ENCODE data around the gene PRKCB. TPM values are rescaled to one million over a fixed set of nuclear protein-coding genes. Genes with fewer than 3 reads are reported as not detected.

PRKCB gene
- total and polyA plus RNA-seq, 2 experiments from 2014 or later, result 3.7 to 16.4 TPM

- no peak for ATAC-seq
- no peak for DNase-seq (ENCODE audit: low spot score)
- H3F3A ChIP-seq (replicated peaks; ENCODE audit: low read depth), result no peaks in the 10 kb centered on the region
- H3K27ac Mint-ChIP-seq, result no peak overlapping the region
- no peaks in the 10 kb centered on the region for H3K4me1 ChIP-seq (ENCODE audit: insufficient read depth)
- H3K4me2 ChIP-seq, result no peak overlapping the region
- no peaks in the 10 kb centered on the region for H3K27me3 ChIP-seq (ENCODE audit: insufficient read depth)
- no peak overlapping the region for H3K4me3 Mint-ChIP-seq
- H3K36me3 Mint-ChIP-seq (ENCODE audit: low read depth), result no peaks in the 10 kb centered on the region
- no peak overlapping the region for H2AFZ ChIP-seq
- H3K9me3 Mint-ChIP-seq, result no peaks in the 10 kb centered on the region; the same call in 2 of the 3 replicates
- H3K4me3 ChIP-seq, result no peak overlapping the region
- no peaks in the 10 kb centered on the region; the same call in 1 of the 2 replicates for H3K9me2 ChIP-seq (ENCODE audit: insufficient read depth)
- H3K27me3 Mint-ChIP-seq (ENCODE audit: insufficient read depth, low read depth, poor library complexity), result no peaks in the 10 kb centered on the region
- H3K4me1 Mint-ChIP-seq, result no peaks in the 10 kb centered on the region
- no peak overlapping the region for H3K27ac ChIP-seq (ENCODE audit: low read depth)
- TF ChIP-seq JUNB (IDR thresholded peaks at IDR 0.05; ENCODE audit: unreplicated experiment) (no peak), POLR2AphosphoS5 (IDR thresholded peaks at IDR 0.05; ENCODE audit: low read depth) (no peak), EZH2phosphoT487 (IDR thresholded peaks at IDR 0.05; ENCODE audit: unreplicated experiment) (no peak), CREB1 (CRISPR knock-in tag; IDR thresholded peaks at IDR 0.05; ENCODE audit: low read depth) (no peak), ZNF114 (CRISPR knock-in tag; IDR thresholded peaks at IDR 0.05) (no peak), ETS1 (IDR thresholded peaks at IDR 0.05) (no peak), EZH2 (IDR thresholded peaks at IDR 0.05; ENCODE audit: low read depth, unreplicated experiment) (no peak), NANOG (IDR thresholded peaks at IDR 0.05; ENCODE audit: borderline replicate concordance) (no peak), ZNF462 (CRISPR knock-in tag; IDR thresholded peaks at IDR 0.05) (no peak), ZNF331 (CRISPR knock-in tag; IDR thresholded peaks at IDR 0.05; ENCODE audit: low read depth) (no peak), STAT1 (IDR thresholded peaks at IDR 0.05; ENCODE audit: unreplicated experiment) (no peak)
- TF ChIP-seq, protein P1, sequence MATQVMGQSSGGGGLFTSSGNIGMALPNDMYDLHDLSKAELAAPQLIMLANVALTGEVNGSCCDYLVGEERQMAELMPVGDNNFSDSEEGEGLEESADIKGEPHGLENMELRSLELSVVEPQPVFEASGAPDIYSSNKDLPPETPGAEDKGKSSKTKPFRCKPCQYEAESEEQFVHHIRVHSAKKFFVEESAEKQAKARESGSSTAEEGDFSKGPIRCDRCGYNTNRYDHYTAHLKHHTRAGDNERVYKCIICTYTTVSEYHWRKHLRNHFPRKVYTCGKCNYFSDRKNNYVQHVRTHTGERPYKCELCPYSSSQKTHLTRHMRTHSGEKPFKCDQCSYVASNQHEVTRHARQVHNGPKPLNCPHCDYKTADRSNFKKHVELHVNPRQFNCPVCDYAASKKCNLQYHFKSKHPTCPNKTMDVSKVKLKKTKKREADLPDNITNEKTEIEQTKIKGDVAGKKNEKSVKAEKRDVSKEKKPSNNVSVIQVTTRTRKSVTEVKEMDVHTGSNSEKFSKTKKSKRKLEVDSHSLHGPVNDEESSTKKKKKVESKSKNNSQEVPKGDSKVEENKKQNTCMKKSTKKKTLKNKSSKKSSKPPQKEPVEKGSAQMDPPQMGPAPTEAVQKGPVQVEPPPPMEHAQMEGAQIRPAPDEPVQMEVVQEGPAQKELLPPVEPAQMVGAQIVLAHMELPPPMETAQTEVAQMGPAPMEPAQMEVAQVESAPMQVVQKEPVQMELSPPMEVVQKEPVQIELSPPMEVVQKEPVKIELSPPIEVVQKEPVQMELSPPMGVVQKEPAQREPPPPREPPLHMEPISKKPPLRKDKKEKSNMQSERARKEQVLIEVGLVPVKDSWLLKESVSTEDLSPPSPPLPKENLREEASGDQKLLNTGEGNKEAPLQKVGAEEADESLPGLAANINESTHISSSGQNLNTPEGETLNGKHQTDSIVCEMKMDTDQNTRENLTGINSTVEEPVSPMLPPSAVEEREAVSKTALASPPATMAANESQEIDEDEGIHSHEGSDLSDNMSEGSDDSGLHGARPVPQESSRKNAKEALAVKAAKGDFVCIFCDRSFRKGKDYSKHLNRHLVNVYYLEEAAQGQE (IDR thresholded peaks at IDR 0.05; ENCODE audit: unreplicated experiment), result no peak
- TF ChIP-seq, protein P2, sequence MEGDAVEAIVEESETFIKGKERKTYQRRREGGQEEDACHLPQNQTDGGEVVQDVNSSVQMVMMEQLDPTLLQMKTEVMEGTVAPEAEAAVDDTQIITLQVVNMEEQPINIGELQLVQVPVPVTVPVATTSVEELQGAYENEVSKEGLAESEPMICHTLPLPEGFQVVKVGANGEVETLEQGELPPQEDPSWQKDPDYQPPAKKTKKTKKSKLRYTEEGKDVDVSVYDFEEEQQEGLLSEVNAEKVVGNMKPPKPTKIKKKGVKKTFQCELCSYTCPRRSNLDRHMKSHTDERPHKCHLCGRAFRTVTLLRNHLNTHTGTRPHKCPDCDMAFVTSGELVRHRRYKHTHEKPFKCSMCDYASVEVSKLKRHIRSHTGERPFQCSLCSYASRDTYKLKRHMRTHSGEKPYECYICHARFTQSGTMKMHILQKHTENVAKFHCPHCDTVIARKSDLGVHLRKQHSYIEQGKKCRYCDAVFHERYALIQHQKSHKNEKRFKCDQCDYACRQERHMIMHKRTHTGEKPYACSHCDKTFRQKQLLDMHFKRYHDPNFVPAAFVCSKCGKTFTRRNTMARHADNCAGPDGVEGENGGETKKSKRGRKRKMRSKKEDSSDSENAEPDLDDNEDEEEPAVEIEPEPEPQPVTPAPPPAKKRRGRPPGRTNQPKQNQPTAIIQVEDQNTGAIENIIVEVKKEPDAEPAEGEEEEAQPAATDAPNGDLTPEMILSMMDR (conservative IDR thresholded peaks at IDR 0.05; ENCODE audit: low read depth in 2 of 2), result no peak
- no peaks in the 10 kb centered on the region for H3K36me3 ChIP-seq (ENCODE audit: insufficient read depth)
- H3K79me2 ChIP-seq (replicated peaks; ENCODE audit: insufficient read depth), result no peaks in the 10 kb centered on the region
- H4K20me1 ChIP-seq (replicated peaks; ENCODE audit: insufficient read depth), result no peaks in the 10 kb centered on the region
Measured at GRCh38 chr16:23893986-23894385, 58.2 kb downstream of the PRKCB start.
